HepG2 (cell line): ENCODE results near the gene GRHL1. TPM values are rescaled to one million over a fixed set of nuclear protein-coding genes. Genes with fewer than 3 reads are reported as not detected.
A peak's percentile ranks its signal among the peaks of the same experiment; 100 is the strongest.

ENCODE experiments used
- DR1 ChIP-seq: sonication (generic); formaldehyde crosslinking; IDR thresholded peaks from 2 replicates; pipeline ENCODE4 v1.8.0; 2021; ENCODE audit warnings: mild to moderate bottlenecking, missing genetic modification reagents, inconsistent platforms
- PHF21A ChIP-seq: sonication (generic); formaldehyde crosslinking; IDR thresholded peaks from 2 replicates; pipeline ENCODE4 v1.5.0; 2020; ENCODE audit warnings: mild to moderate bottlenecking, missing genetic modification reagents
- PHF5A ChIP-seq: IDR thresholded peaks from one replicate; pipeline ENCODE4 v1.6.1; 2018; ENCODE audit warnings: low read depth, missing genetic modification reagents; ENCODE audit not compliant: unreplicated experiment
- RAD51 ChIP-seq: fragments of 450-650 bp; IDR thresholded peaks from 2 replicates; pipeline ENCODE4 v1.6.1; 2016; ENCODE audit warnings: borderline replicate concordance
- RBFOX2 ChIP-seq: fragments of 200-400 bp; formaldehyde crosslinking; IDR thresholded peaks from 2 replicates; pipeline ENCODE4 v1.6.1; 2017; ENCODE audit warnings: low read depth, mild to moderate bottlenecking, low read length
- SP5 ChIP-seq: IDR thresholded peaks from 2 replicates; pipeline ENCODE4 v1.6.1; 2016; ENCODE audit warnings: low read depth, borderline replicate concordance
- TAF1 ChIP-seq: sonication (generic); formaldehyde crosslinking; IDR thresholded peaks from 2 replicates; pipeline ENCODE4 v1.4.0; 2020; ENCODE audit warnings: missing genetic modification reagents
- ZBTB4 ChIP-seq: sonication (generic); formaldehyde crosslinking; IDR thresholded peaks from 2 replicates; pipeline ENCODE4 v1.4.0; 2020; ENCODE audit warnings: missing genetic modification reagents, mild to moderate bottlenecking, borderline replicate concordance
- polyA plus RNA-seq, 8 experiments: library from polyadenylated mRNA; depleted of rRNA in 3 of 8; stranded (reverse) in 7 of 8; unstranded in 1 of 8; fragments of >200 nt; fragmentation: Illumina TruSeq in 4 of 8; extraction: Trizol in 4 of 8; gene quantifications; 2 replicates each; pipeline versions ENCODE4 v1.2.1 to v1.2.3, GENCODE V29; 2011 to 2016; ENCODE audit warnings: low read depth in 4 of 8, missing spikeins in 1 of 8, mixed read lengths in 1 of 8; ENCODE audit not compliant: insufficient read depth in 1 of 8
- total RNA-seq, 5 experiments: library from RNA; depleted of rRNA; stranded (reverse); fragments of >200 nt; fragmentation: Illumina TruSeq; extraction: Trizol; gene quantifications; 2 replicates each; pipeline ENCODE4 v1.2.3, GENCODE V29; 2016; ENCODE audit warnings: low read depth in 1 of 5
- TF ChIP-seq, protein P1 (sequence below): sonication (generic); formaldehyde crosslinking; IDR thresholded peaks from 2 replicates; pipeline ENCODE4 v1.5.1; 2020; ENCODE audit warnings: missing genetic modification reagents, mild to moderate bottlenecking, borderline replicate concordance
- TF ChIP-seq, protein P2 (sequence below): IDR thresholded peaks from 2 replicates; pipeline ENCODE4 v1.6.1; 2016; ENCODE audit warnings: low read depth, control low read depth
- TF ChIP-seq, protein P3 (sequence below): sonication (generic); formaldehyde crosslinking; IDR thresholded peaks from 2 replicates; pipeline ENCODE4 v1.4.0; 2020; ENCODE audit warnings: missing genetic modification reagents, borderline replicate concordance

Gene GRHL1
- total and polyA plus RNA-seq, 2 of the 13 experiments (the other 11 are each of a cell fraction or from before 2014, with no cell fraction given) = 9.3 to 12.0 TPM

- TF ChIP-seq, protein P1, sequence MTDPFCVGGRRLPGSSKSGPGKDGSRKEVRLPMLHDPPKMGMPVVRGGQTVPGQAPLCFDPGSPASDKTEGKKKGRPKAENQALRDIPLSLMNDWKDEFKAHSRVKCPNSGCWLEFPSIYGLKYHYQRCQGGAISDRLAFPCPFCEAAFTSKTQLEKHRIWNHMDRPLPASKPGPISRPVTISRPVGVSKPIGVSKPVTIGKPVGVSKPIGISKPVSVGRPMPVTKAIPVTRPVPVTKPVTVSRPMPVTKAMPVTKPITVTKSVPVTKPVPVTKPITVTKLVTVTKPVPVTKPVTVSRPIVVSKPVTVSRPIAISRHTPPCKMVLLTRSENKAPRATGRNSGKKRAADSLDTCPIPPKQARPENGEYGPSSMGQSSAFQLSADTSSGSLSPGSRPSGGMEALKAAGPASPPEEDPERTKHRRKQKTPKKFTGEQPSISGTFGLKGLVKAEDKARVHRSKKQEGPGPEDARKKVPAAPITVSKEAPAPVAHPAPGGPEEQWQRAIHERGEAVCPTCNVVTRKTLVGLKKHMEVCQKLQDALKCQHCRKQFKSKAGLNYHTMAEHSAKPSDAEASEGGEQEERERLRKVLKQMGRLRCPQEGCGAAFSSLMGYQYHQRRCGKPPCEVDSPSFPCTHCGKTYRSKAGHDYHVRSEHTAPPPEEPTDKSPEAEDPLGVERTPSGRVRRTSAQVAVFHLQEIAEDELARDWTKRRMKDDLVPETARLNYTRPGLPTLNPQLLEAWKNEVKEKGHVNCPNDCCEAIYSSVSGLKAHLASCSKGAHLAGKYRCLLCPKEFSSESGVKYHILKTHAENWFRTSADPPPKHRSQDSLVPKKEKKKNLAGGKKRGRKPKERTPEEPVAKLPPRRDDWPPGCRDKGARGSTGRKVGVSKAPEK (CRISPR knock-in tag) = peak; percentile 34; the same call in 1 of the 2 replicates
- TF ChIP-seq DR1 (CRISPR knock-in tag) = 0 out of 2 replicates have a peak, but pooled peaks have one; percentile 7
- peak; percentile 81; the same call in 1 of the 2 replicates for TF ChIP-seq ZBTB4 (CRISPR knock-in tag)
- no peak; the same call in 1 of the 2 replicates for TF ChIP-seq PHF21A (CRISPR knock-in tag)
- no peak for TF ChIP-seq PHF5A
- 0 out of 2 replicates have a peak, but pooled peaks have one; percentile 28 for TF ChIP-seq SP5
- no peak for TF ChIP-seq RBFOX2
- TF ChIP-seq, protein P2, sequence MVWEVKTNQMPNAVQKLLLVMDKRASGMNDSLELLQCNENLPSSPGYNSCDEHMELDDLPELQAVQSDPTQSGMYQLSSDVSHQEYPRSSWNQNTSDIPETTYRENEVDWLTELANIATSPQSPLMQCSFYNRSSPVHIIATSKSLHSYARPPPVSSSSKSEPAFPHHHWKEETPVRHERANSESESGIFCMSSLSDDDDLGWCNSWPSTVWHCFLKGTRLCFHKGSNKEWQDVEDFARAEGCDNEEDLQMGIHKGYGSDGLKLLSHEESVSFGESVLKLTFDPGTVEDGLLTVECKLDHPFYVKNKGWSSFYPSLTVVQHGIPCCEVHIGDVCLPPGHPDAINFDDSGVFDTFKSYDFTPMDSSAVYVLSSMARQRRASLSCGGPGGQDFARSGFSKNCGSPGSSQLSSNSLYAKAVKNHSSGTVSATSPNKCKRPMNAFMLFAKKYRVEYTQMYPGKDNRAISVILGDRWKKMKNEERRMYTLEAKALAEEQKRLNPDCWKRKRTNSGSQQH (CRISPR knock-in tag) = no peak
- TF ChIP-seq RAD51 = no peak
- TF ChIP-seq TAF1 = peak; percentile 10; the same call in 1 of the 2 replicates
- TF ChIP-seq, protein P3, sequence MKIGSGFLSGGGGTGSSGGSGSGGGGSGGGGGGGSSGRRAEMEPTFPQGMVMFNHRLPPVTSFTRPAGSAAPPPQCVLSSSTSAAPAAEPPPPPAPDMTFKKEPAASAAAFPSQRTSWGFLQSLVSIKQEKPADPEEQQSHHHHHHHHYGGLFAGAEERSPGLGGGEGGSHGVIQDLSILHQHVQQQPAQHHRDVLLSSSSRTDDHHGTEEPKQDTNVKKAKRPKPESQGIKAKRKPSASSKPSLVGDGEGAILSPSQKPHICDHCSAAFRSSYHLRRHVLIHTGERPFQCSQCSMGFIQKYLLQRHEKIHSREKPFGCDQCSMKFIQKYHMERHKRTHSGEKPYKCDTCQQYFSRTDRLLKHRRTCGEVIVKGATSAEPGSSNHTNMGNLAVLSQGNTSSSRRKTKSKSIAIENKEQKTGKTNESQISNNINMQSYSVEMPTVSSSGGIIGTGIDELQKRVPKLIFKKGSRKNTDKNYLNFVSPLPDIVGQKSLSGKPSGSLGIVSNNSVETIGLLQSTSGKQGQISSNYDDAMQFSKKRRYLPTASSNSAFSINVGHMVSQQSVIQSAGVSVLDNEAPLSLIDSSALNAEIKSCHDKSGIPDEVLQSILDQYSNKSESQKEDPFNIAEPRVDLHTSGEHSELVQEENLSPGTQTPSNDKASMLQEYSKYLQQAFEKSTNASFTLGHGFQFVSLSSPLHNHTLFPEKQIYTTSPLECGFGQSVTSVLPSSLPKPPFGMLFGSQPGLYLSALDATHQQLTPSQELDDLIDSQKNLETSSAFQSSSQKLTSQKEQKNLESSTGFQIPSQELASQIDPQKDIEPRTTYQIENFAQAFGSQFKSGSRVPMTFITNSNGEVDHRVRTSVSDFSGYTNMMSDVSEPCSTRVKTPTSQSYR (CRISPR knock-in tag) = no peak
- TF ChIP-seq, all 625 proteins: peak for 103
Measured at GRCh38 chr2:10042301-10043161, 91.0 kb downstream of the GRHL1 start (continued).
